Putamen (tissue), 1 donor: Measurements from ENCODE around the gene KSR2.
"Not testable (repeated sequence)": the region's sequence is repeated elsewhere in the genome, so short reads cannot be mapped to it uniquely, and the experiment has no call there.

Source experiments
- DNase-seq: peaks from one replicate; pipeline ENCODE4 v3.0.0-alpha.2; 2016; ENCODE audit warnings: low spot score

The KSR2 gene

GRCh38 chr12:117760990-117761389, 207.8 kb downstream of the KSR2 start:
- DNase-seq, result no peak

DNA sequence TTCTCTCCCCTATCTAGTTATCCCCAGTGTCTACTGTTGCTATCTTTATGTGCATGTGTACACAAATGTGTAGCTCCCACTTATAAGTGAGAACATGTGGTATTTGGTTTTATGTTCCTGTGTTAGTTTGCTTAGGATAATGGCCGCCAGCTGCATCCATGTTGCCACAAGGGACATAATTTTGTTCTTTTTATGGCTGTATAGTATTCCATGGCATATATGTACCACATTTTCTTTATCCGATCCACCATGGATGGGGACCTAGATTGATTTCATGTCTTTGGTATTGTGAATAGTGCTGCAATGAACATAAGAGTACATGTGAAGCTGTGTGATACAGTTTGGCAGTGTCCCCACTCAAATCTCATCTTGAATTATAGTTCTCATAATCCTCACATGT, 218.1 kb downstream of the KSR2 start:
- DNase-seq, result no peak

GRCh38 chr12:117749431-117749830, 219.4 kb downstream of the KSR2 start:
- no peak for DNase-seq

GRCh38 chr12:117746358-117746757, 222.4 kb downstream of the KSR2 start:
- not testable (repeated sequence) for DNase-seq

DNA sequence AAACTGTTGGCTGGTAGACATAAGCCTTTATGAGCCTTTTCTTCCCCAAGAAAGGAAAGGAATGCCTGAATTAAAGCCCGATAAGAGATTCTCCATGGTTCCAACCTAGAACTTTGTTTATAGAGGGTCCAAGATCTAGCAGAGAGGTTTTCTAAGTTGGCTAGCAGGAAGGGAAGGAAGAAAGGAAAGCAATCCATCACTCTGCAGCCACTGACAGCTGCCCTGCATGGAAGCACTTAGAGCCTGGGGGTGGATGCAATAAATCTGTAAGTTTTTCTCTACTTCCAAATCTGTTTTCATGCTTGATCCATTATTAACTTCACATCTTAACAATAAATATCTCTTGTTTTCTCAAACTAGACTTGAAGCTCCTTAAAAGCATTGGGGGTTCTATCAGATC, 224.4 kb downstream of the KSR2 start:
- DNase-seq, result no peak

GRCh38 chr12:117743761-117744160, 225.0 kb downstream of the KSR2 start:
- no peak for DNase-seq

- no peak for DNase-seq
Observed at GRCh38 chr12:117742721-117743120, 226.1 kb downstream of the KSR2 start.

DNA sequence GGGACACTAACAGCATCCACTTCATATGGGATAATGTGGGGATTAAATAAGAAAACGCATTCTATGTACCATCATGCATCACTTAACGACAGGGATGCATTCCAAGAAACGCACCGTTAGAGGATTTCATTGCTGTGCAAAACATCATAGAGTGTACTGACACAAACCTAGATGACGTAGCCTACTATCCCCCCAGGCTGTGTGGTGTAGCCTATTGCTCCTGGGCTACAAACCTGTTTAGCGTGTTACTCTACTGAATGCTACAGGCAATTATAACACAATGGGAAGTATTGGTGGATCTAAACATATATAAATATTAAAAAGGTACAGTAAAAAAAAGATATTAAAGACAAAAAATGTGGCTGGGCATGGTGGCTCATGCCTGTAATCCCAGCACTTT, 230.6 kb downstream of the KSR2 start:
- DNase-seq, result no peak

DNA sequence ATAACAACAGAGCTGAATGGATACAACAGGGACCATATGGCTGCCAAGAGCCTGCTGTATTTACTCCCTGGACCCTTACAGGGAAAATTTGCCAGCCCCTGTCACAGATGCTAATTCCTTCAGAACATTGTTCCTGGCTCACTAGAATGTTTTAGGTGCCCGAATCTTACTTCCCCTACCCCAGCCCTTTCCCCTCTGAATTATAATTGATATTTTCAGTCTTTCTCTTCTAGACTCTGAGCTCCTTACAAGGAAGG, 235.3 kb downstream of the KSR2 start:
- no peak for DNase-seq

DNA sequence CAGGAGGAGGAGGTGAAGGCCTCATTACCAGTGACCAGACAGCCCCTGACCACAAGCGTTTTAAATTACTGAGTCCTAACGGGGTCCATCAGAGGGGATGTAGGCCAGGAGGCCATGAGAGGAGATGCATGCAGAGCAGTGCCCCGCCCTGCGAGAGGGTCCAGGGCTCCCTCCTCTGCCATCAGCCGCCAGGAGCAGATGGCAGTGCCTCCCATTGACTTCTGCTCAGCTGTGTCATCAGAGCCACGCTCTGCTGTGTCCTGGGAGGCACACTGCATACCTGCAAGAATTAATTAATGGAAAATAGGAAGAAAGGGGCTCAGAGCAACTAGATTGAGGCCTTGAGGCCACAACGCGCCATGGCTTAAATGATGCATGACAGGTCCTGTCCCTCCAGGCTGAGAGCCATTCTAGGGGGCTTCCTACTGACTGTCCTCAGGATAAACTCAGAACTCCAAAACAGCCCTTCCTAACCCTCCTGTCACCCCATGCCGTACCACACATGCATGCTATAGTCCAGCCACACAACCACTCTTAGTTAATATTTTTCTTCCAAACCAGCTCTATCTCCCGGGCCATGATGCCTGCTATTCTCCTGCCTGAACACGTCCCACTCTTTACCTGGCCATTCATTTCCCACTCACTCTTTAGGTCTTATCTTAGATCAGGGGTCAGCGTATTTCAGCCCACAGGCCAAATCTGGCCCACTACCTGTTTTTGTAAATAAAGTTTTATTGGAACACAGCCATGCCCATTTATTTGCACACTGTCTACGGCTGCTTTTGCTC, 235.8 kb downstream of the KSR2 start:
- no peak for DNase-seq

GRCh38 chr12:117731131-117731530, 237.7 kb downstream of the KSR2 start:
- DNase-seq, result not testable (repeated sequence)

DNA sequence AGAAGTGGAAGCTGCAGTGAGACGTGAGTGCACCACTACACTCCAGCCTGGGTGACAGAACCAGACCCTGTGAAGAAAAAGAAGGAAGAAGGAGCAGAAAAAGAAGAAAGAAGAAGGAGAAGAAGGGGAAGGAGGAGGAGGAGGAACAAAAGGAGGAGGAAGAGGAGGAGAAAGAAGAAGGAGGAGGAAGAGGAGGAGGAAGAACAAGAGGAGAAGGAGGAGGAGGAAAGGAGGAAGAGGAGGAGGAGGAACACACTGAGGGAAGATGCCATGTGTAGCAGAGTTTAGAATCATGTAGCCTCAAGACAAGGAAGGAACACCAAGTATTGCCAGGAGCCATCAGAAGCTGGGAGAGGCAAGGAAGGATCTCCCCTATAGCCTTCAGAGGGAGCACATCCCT, 241.5 kb downstream of the KSR2 start:
- no peak for DNase-seq

GRCh38 chr12:117724543-117724942, 244.2 kb downstream of the KSR2 start:
- no peak for DNase-seq

- no peak for DNase-seq
Observed at GRCh38 chr12:117718559-117718958, 250.2 kb downstream of the KSR2 start.

- no peak for DNase-seq
Observed at GRCh38 chr12:117718141-117718540, 250.6 kb downstream of the KSR2 start.

GRCh38 chr12:117714203-117714602, 254.6 kb downstream of the KSR2 start:
- no peak for DNase-seq

DNA sequence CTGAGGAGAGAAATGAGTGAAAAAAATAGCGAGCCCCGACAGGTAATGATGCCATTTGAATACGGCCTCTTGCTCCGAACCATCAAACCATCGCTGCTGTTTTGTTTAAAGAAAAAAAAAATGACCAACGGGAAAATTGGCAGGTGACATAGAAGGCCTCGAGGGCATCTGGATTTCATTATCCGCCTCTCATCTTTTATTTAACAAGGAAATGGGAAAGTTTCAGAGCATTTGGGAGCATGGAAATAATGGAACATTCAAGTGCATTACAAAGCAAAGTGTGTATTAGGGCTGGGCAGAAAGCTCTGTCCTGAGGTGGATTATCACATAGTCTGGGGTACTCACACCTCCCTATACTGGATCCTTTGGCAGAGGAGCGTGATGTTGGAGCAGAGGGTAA, 258.7 kb downstream of the KSR2 start:
- no peak for DNase-seq

GRCh38 chr12:117707861-117708260, 260.9 kb downstream of the KSR2 start:
- no peak for DNase-seq

GRCh38 chr12:117703584-117703983, 265.2 kb downstream of the KSR2 start:
- DNase-seq, result no peak

GRCh38 chr12:117702741-117703140, 266.0 kb downstream of the KSR2 start:
- DNase-seq, result no peak

DNA sequence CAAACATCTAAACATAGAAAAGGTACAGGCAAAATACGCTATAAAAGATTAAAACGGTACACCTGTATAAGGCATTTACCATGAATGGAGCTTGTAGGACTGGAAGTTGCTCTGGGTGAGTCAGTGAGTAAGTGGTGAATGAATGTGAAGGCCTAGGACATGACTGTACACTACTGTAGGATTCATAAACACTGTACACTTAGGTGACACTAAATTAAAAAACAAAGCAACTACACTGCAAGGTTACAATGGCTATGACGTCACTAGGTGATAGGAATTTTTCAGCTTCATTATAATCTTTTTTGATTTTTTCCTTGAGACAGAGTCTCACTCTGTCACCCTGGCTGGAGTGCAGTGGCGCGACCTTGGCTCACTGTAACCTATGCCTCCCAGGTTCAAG, 269.2 kb downstream of the KSR2 start:
- DNase-seq, result no peak

- DNase-seq, result no peak
Observed at GRCh38 chr12:117699118-117699517, 269.7 kb downstream of the KSR2 start.

- DNase-seq, result no peak
Observed at GRCh38 chr12:117695956-117696355, 272.8 kb downstream of the KSR2 start.

GRCh38 chr12:117692512-117692911, 276.3 kb downstream of the KSR2 start:
- no peak for DNase-seq

DNA sequence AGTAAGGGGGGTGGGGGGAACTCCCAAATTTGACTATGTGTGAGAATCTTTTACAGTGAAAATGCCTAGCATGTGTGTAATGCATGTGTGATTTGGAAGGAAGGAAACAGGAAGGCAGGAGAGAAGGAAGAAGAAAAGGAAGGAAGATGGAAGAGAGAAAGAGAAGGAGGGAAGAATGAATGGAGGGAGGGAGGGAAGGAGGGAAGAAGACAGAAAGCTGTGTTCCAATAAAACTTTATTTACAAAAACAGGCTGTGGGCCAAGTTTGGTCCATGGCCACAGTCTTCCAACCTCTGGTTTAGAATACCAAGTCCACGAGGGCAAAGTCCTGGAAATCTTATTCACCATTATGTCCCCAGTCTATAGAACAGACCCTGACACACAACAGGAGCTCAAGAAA, 278.9 kb downstream of the KSR2 start:
- no peak for DNase-seq
